GM12878 (cell line): ENCODE measurements around the gene PTPRM. TPM values are rescaled to one million over a fixed set of nuclear protein-coding genes. Genes with fewer than 3 reads are reported as not detected.

Experiments used
- ATAC-seq: fragments of 200-7000 bp; cut with Tn5 transposase; 3 replicates; pipeline ENCODE4 v1.9.1; 2020; ENCODE audit warnings: mild to moderate bottlenecking, moderate library complexity
- BruUV-seq: library from RNA; stranded (reverse); fragments of 400-500 nt; replicated peaks from 2 replicates; lab custom pipeline; 2021; lab: Mats Ljungman, UMichigan
- CTCF ChIA-PET: fragments of 300-600 bp; sonication (Branson Sonifier 250); formaldehyde crosslinking; extraction: SDS; loops from one replicate; lab custom pipeline; 2021; ENCODE audit warnings: inconsistent platforms; lab: Yijun Ruan, JAX
- POLR2A ChIA-PET: fragments of 350-600 bp; formaldehyde crosslinking; extraction: SDS; loops from one replicate; lab custom pipeline; 2021; ENCODE audit warnings: inconsistent platforms; lab: Charles Lee
- RAD21 ChIA-PET: fragments of 300-600 bp; sonication (Branson Sonifier 250); formaldehyde crosslinking; loops from one replicate; lab custom pipeline; 2023; ENCODE audit warnings: antibody characterized with exemption; ENCODE audit not compliant: unreplicated experiment; lab: Charles Lee
- SMC1A ChIA-PET: fragments of 300-600 bp; sonication (Branson Sonifier 250); formaldehyde crosslinking; loops from one replicate; lab custom pipeline; 2023; ENCODE audit not compliant: unreplicated experiment, uncharacterized antibody; lab: Charles Lee
- DNase-seq: peaks from one replicate; pipeline ENCODE4 v3.0.0-alpha.2; 2011; ENCODE audit warnings: low read depth, low spot score
- FAIRE-seq: peaks from 3 replicates; lab custom pipeline; 2011; peaks lifted over from hg19 to GRCh38; lab: Jason Lieb, UNC
- H2AFZ ChIP-seq: 2 replicates; pipeline ENCODE4 v1.6.0; 2011; ENCODE audit warnings: low read depth, low read length, control low read depth; ENCODE audit not compliant: control insufficient read depth
- H3K27ac ChIP-seq: 2 replicates; pipeline ENCODE4 v1.5.1; 2011; ENCODE audit warnings: control low read depth; ENCODE audit not compliant: control insufficient read depth, insufficient read depth
- H3K27me3 ChIP-seq, 2 experiments: replicated peaks in 1 of 2; 2 replicates each; pipeline versions ENCODE4 v1.6.0 to v1.6.1; 2011; ENCODE audit warnings: low read length in 1 of 2; ENCODE audit not compliant: control insufficient read depth in 2 of 2, insufficient read depth in 2 of 2
- H3K36me3 ChIP-seq, 2 experiments: 2 replicates each; pipeline ENCODE4 v1.5.1; 2011; ENCODE audit warnings: low read length in 1 of 2; ENCODE audit not compliant: control insufficient read depth in 2 of 2, insufficient read depth in 2 of 2
- H3K4me1 ChIP-seq: 2 replicates; pipeline ENCODE4 v1.6.1; 2011; ENCODE audit warnings: mild to moderate bottlenecking, low read length, moderate library complexity, mixed read lengths; ENCODE audit not compliant: control insufficient read depth, insufficient read depth
- H3K4me2 ChIP-seq: 2 replicates; pipeline ENCODE4 v1.6.0; 2011; ENCODE audit warnings: control low read depth; ENCODE audit not compliant: control insufficient read depth, insufficient read depth
- H3K4me3 ChIP-seq: fragments of 200-600 bp; sonication (generic); 2 replicates; pipeline ENCODE4 v1.5.1; 2016
- H3K79me2 ChIP-seq: 2 replicates; pipeline ENCODE4 v1.6.0; 2011; ENCODE audit warnings: low read length; ENCODE audit not compliant: control insufficient read depth, insufficient read depth
- H3K9ac ChIP-seq: 2 replicates; pipeline ENCODE4 v1.8.0; 2011; ENCODE audit warnings: low read length, control low read depth, mixed read lengths; ENCODE audit not compliant: control insufficient read depth, insufficient read depth
- H3K9me3 ChIP-seq: replicated peaks from 3 replicates; pipeline ENCODE4 v1.5.1; 2011; ENCODE audit warnings: mild to moderate bottlenecking, low read length; ENCODE audit not compliant: control insufficient read depth, insufficient read depth
- H4K20me1 ChIP-seq: 2 replicates; pipeline ENCODE4 v1.6.0; 2011; ENCODE audit not compliant: control insufficient read depth, insufficient read depth
- BRCA1 ChIP-seq: IDR thresholded peaks from 2 replicates; pipeline ENCODE4 v1.6.1; 2011; ENCODE audit warnings: low read depth, low read length, improper control_type of control experiment
- ETV6 ChIP-seq, 2 experiments: fragments of 450-650 bp in 1 of 2; IDR thresholded peaks in 1 of 2; conservative IDR thresholded peaks in 1 of 2; 2 replicates each; pipeline ENCODE4 v1.6.1; 2014; ENCODE audit warnings: antibody characterized with exemption in 1 of 2, borderline replicate concordance in 1 of 2, low read depth in 1 of 2, mild to moderate bottlenecking in 1 of 2, moderate library complexity in 1 of 2
- EZH2 ChIP-seq: IDR thresholded peaks from 2 replicates; pipeline ENCODE4 v1.6.1; 2012; ENCODE audit warnings: low read depth, mild to moderate bottlenecking, control low read depth, inconsistent platforms, low read length, borderline replicate concordance; ENCODE audit not compliant: control insufficient read depth
- HDGF ChIP-seq: fragments of 450-650 bp; IDR thresholded peaks from 2 replicates; pipeline ENCODE4 v1.6.1; 2016; ENCODE audit warnings: antibody characterized with exemption
- JUNB ChIP-seq: IDR thresholded peaks from 2 replicates; pipeline ENCODE4 v1.6.1; 2016; ENCODE audit warnings: antibody characterized with exemption, mild to moderate bottlenecking
- KDM1A ChIP-seq: fragments of 200-600 bp; sonication (generic); IDR thresholded peaks from 2 replicates; pipeline ENCODE4 v1.6.1; 2016; ENCODE audit warnings: borderline replicate concordance
- LARP7 ChIP-seq: fragments of 450-650 bp; IDR thresholded peaks from 2 replicates; pipeline ENCODE4 v1.6.1; 2017; ENCODE audit warnings: mild to moderate bottlenecking
- NR2C1 ChIP-seq: fragments of 450-650 bp; IDR thresholded peaks from 2 replicates; pipeline ENCODE4 v1.6.1; 2017; ENCODE audit warnings: antibody characterized with exemption, mild to moderate bottlenecking, moderate library complexity
- NRF1 ChIP-seq: conservative IDR thresholded peaks from 2 replicates; pipeline ENCODE4 v1.6.1; 2011; ENCODE audit warnings: mild to moderate bottlenecking, low read depth, low read length, improper control_type of control experiment
- PAX8 ChIP-seq: fragments of 450-650 bp; IDR thresholded peaks from 2 replicates; pipeline ENCODE4 v1.6.1; 2017; ENCODE audit warnings: mild to moderate bottlenecking, moderate library complexity
- RAD51 ChIP-seq: fragments of 450-650 bp; IDR thresholded peaks from 2 replicates; pipeline ENCODE4 v1.6.1; 2016; ENCODE audit warnings: moderate library complexity, mild to moderate bottlenecking, inconsistent platforms
- RB1 ChIP-seq: fragments of 450-650 bp; formaldehyde crosslinking; IDR thresholded peaks from 2 replicates; pipeline ENCODE4 v1.6.1; 2017; ENCODE audit warnings: mild to moderate bottlenecking, borderline replicate concordance
- RFX5 ChIP-seq: IDR thresholded peaks from 2 replicates; pipeline ENCODE4 v1.6.1; 2011; ENCODE audit warnings: low read depth, low read length, improper control_type of control experiment
- RUNX3 ChIP-seq: IDR thresholded peaks from 2 replicates; pipeline ENCODE4 v1.6.1; 2012; ENCODE audit warnings: low read length, inconsistent platforms
- SMAD5 ChIP-seq: IDR thresholded peaks from 2 replicates; pipeline ENCODE4 v1.6.1; 2016; ENCODE audit warnings: antibody characterized with exemption, low read depth
- SMC3 ChIP-seq: IDR thresholded peaks from 2 replicates; pipeline ENCODE4 v1.6.1; 2011; ENCODE audit warnings: low read length, improper control_type of control experiment, borderline replicate concordance
- SREBF2 ChIP-seq: IDR thresholded peaks from 2 replicates; pipeline ENCODE4 v1.6.1; 2012; ENCODE audit warnings: mild to moderate bottlenecking, low read length
- STAT1 ChIP-seq: fragments of 450-650 bp; conservative IDR thresholded peaks from 2 replicates; pipeline ENCODE4 v1.6.1; 2014; ENCODE audit warnings: antibody characterized with exemption, mild to moderate bottlenecking
- STAT3 ChIP-seq: IDR thresholded peaks from 2 replicates; pipeline ENCODE4 v1.6.1; 2011; ENCODE audit warnings: low read depth, low read length, improper control_type of control experiment
- TCF12 ChIP-seq: IDR thresholded peaks from 2 replicates; pipeline ENCODE4 v1.6.1; 2011; ENCODE audit warnings: low read depth, mild to moderate bottlenecking, low read length
- TCF3 ChIP-seq: IDR thresholded peaks from 2 replicates; pipeline ENCODE4 v1.6.1; 2012; ENCODE audit warnings: low read depth, mild to moderate bottlenecking, low read length, borderline replicate concordance; ENCODE audit not compliant: insufficient read depth
- ZNF207 ChIP-seq: fragments of 450-650 bp; IDR thresholded peaks from 2 replicates; pipeline ENCODE4 v1.6.1; 2014; ENCODE audit warnings: antibody characterized with exemption, mild to moderate bottlenecking, borderline replicate concordance
- ZNF384 ChIP-seq: IDR thresholded peaks from 2 replicates; pipeline ENCODE4 v1.6.1; 2012; ENCODE audit warnings: low read depth, mild to moderate bottlenecking, low read length, improper control_type of control experiment, borderline replicate concordance
- WGBS: methylation state at CpG from one replicate; pipeline ENCODE4 v1.1.6; 2016; ENCODE audit warnings: low lambda C conversion rate; ENCODE audit not compliant: insufficient replicate concordance, insufficient coverage; ENCODE audit errors: missing lambda C conversion rate; 5-methylcytosine and 5-hydroxymethylcytosine counted together
- in situ Hi-C: fragments of 300-500 bp; cut with MboI; formaldehyde crosslinking; loops from 9 replicates; pipeline ENCODE4 v1.14.3; 2018; ENCODE audit warnings: mixed read lengths
- intact Hi-C: fragments of 100-400 bp; cut with micrococcal nuclease; formaldehyde crosslinking; loops from one replicate; pipeline ENCODE4 v1.14.2; 2022; ENCODE audit not compliant: unreplicated experiment
- polyA plus RNA-seq, 11 experiments: library from polyadenylated mRNA; depleted of rRNA in 4 of 11; unstranded in 6 of 11; stranded (reverse) in 5 of 11; fragments of >200 nt; fragmentation: Nextera tagmentation in 4 of 11; fragmentation: Illumina TruSeq in 1 of 11; extraction: Ambion mirVana in 4 of 11; extraction: Trizol in 1 of 11; gene quantifications; 1 replicate in 1 of 11; 2 replicates in 10 of 11; pipeline versions ENCODE4 v1.2.1 to v1.2.3, GENCODE V29; 2011 to 2016; ENCODE audit warnings: inconsistent platforms in 2 of 11, missing spikeins in 2 of 11, low read depth in 1 of 11
- total RNA-seq, 4 experiments: library from RNA; depleted of rRNA in 3 of 4; stranded (reverse); fragments of >200 nt in 3 of 4; fragmentation: Illumina TruSeq in 1 of 4; extraction: Trizol in 1 of 4; gene quantifications; 2 replicates each; pipeline versions ENCODE4 v1.2.1 to v1.2.3, GENCODE V29; 2013 to 2021
- TF ChIP-seq, protein P1 (sequence below): fragments of 450-650 bp; IDR thresholded peaks from 2 replicates; pipeline ENCODE4 v1.6.1; 2014; ENCODE audit warnings: mild to moderate bottlenecking
- TF ChIP-seq, protein P2 (sequence below): IDR thresholded peaks from 2 replicates; pipeline ENCODE4 v1.6.1; 2011; ENCODE audit warnings: borderline replicate concordance, low read depth, mild to moderate bottlenecking, moderate library complexity, mixed read lengths, low read length; ENCODE audit not compliant: insufficient read depth; ENCODE audit errors: extremely low read length
- TF ChIP-seq, protein P3 (sequence below): fragments of 450-650 bp; IDR thresholded peaks from 2 replicates; pipeline ENCODE4 v1.6.1; 2017; ENCODE audit warnings: borderline replicate concordance

PTPRM gene
- total and polyA plus RNA-seq, 10 of the 15 experiments (the other 5 are each of a cell fraction or from before 2014, with no cell fraction given), result 0.07 to 22.6 (median 0.60) TPM

DNA sequence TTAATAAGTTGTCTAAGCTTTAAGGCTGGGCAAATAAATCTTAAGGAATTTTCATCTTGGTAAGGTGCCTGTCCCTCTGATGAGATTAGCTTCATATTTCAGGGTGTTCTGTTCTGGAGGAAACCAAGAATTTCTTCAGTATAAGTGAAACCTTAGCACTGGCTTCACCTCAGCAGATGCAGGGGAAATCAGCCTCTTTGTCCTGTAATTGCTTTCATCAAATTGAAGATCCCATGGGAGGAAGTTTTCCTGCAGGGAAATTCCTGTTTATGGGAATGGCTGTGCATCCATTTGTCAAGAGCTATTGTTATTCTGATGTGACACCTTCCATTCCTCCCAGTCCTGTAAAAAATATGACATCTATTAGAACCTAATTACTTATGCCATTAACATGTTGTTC lies 174.5 kb downstream of the PTPRM start (continued):
- TF ChIP-seq STAT3 (no peak), RAD51 (no peak), SREBF2 (no peak), ZNF384 (no peak), RUNX3 (no peak), TCF3 (no peak), HDGF (no peak), EZH2 (no peak), ZNF207 (no peak), RB1 (no peak)
- TF ChIP-seq, protein P1, sequence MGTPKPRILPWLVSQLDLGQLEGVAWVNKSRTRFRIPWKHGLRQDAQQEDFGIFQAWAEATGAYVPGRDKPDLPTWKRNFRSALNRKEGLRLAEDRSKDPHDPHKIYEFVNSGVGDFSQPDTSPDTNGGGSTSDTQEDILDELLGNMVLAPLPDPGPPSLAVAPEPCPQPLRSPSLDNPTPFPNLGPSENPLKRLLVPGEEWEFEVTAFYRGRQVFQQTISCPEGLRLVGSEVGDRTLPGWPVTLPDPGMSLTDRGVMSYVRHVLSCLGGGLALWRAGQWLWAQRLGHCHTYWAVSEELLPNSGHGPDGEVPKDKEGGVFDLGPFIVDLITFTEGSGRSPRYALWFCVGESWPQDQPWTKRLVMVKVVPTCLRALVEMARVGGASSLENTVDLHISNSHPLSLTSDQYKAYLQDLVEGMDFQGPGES, result no peak

DNA sequence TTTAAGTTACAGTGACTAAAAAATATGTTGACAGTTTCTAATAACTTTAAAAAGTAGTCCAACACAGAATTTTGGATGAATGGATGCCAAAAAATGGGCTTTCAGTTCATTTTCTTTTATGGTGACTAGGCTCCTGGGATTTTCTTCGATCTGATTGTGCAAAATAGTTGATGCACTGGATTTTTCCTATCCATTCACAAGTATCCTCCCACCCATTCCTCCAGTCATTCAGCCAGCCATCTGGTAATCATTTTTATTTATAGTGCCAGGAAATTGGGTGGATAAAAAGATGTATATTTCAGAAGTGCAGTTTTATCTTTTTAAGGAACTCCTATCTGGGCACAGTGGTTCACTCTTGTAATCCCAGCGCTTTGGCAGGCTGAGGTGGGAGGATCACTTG lies 175.1 kb downstream of the PTPRM start:
- H3K27me3 ChIP-seq, result no peaks in the 10 kb centered on the region
- no peak overlapping the region for H2AFZ ChIP-seq
- ChIA-PET SMC1A (no interaction called here), CTCF (no interaction called here), RAD21 (no interaction called here), POLR2A (no interaction called here)
- in situ Hi-C loops, result no loop called here
- intact Hi-C loops, result no loop called here
- 7% methylated on average over 2 of the region's 2 CpGs for WGBS
- FAIRE-seq, result no peak
- no peak for DNase-seq
- no TSS peak for BruUV-seq
- ATAC-seq, result no peak
- H3K36me3 ChIP-seq, result no peaks in the 10 kb centered on the region
- H3K27ac ChIP-seq, result no peak overlapping the region
- no peaks in the 10 kb centered on the region for H3K9me3 ChIP-seq
- H3K4me2 ChIP-seq, result no peak overlapping the region
- no peaks in the 10 kb centered on the region for H3K79me2 ChIP-seq
- no peak overlapping the region for H3K4me3 ChIP-seq
- H3K4me1 ChIP-seq, result no peaks in the 10 kb centered on the region
- no peak overlapping the region for H3K9ac ChIP-seq
- H4K20me1 ChIP-seq, result no peaks in the 10 kb centered on the region
- TF ChIP-seq RFX5 (no peak), LARP7 (no peak), JUNB (no peak), TCF12 (no peak), SMC3 (no peak), STAT1 (no peak), ETV6 (conservative IDR thresholded peaks at IDR 0.05 in 1 of 2, IDR thresholded peaks at IDR 0.05 in 1 of 2; ENCODE audit: borderline replicate concordance in 1 of 2, low read depth in 1 of 2) (no peak), BRCA1 (no peak), KDM1A (no peak), NR2C1 (no peak), NRF1 (no peak), PAX8 (no peak), SMAD5 (no peak)
- TF ChIP-seq, protein P2, sequence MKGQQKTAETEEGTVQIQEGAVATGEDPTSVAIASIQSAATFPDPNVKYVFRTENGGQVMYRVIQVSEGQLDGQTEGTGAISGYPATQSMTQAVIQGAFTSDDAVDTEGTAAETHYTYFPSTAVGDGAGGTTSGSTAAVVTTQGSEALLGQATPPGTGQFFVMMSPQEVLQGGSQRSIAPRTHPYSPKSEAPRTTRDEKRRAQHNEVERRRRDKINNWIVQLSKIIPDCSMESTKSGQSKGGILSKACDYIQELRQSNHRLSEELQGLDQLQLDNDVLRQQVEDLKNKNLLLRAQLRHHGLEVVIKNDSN, result no peak
- TF ChIP-seq, protein P3, sequence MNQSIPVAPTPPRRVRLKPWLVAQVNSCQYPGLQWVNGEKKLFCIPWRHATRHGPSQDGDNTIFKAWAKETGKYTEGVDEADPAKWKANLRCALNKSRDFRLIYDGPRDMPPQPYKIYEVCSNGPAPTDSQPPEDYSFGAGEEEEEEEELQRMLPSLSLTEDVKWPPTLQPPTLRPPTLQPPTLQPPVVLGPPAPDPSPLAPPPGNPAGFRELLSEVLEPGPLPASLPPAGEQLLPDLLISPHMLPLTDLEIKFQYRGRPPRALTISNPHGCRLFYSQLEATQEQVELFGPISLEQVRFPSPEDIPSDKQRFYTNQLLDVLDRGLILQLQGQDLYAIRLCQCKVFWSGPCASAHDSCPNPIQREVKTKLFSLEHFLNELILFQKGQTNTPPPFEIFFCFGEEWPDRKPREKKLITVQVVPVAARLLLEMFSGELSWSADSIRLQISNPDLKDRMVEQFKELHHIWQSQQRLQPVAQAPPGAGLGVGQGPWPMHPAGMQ, result no peak
